ENCODE results near the gene ADGRV1. TPM values are rescaled to one million over a fixed set of nuclear protein-coding genes. Genes with fewer than 3 reads are reported as not detected.

ADGRV1 gene
- total RNA-seq, 2 donors from 2014 or later, result 97.6 to 117 TPM

DNA sequence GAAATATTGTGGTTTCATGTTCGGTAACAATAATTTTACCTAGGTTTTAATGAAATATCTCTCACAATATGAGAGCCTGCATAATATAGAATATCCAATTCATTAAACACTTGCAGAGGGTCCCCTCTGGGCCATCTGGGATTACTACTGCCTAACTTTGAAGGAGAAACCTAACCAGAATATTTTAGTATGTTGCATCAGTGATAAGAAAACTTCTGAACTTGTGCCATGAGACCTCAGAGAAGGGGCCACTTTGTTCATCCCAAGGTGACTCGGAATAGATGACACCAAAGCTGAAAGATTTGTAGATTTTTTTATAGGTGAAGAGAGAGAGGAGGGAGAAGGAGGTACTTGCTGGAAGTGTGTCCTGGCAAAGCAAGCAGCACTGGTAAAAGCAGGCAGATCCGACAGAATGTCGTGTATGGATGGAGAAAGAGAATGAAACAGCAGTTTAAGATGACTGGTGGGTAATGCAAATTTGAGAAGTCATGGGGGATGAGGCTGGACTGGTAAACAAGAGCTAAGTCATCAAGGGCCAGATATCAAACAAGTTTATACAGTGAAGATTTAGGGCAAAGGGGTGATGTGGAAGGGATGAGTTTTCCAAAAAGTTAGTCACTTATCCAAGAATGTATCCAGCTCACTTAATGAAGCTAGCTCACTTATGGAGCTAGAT is 372.3 kb downstream of the ADGRV1 start:
- Histone ChIP-seq H3K27ac (ENCODE audit: low read depth, low read length) (no peak overlapping the region), H3K36me3 (ENCODE audit: control insufficient read depth, insufficient read depth, low read length) (no peaks in the 10 kb centered on the region), H3K4me3 (ENCODE audit: low read length) (no peak overlapping the region), H3K27me3 (ENCODE audit: control insufficient read depth, insufficient read depth, low read length, poor library complexity, severe bottlenecking) (no peaks in the 10 kb centered on the region), H3K9me3 (ENCODE audit: control insufficient read depth, low read length) (peaks cover 10% of the 10 kb centered on the region), H3K4me1 (ENCODE audit: control insufficient read depth, insufficient read depth, low read length) (peaks cover 3% of the 10 kb centered on the region), H3K9ac (ENCODE audit: extremely low read depth, low read length, poor library complexity, severe bottlenecking) (no peak overlapping the region)
- no peak overlapping the region for H3K4me3 Mint-ChIP-seq
- H3K4me1 Mint-ChIP-seq, result peaks cover 14% of the 10 kb centered on the region
- H3K27ac Mint-ChIP-seq, result peak overlapping the region; percentile 15
- TF ChIP-seq, protein P1, sequence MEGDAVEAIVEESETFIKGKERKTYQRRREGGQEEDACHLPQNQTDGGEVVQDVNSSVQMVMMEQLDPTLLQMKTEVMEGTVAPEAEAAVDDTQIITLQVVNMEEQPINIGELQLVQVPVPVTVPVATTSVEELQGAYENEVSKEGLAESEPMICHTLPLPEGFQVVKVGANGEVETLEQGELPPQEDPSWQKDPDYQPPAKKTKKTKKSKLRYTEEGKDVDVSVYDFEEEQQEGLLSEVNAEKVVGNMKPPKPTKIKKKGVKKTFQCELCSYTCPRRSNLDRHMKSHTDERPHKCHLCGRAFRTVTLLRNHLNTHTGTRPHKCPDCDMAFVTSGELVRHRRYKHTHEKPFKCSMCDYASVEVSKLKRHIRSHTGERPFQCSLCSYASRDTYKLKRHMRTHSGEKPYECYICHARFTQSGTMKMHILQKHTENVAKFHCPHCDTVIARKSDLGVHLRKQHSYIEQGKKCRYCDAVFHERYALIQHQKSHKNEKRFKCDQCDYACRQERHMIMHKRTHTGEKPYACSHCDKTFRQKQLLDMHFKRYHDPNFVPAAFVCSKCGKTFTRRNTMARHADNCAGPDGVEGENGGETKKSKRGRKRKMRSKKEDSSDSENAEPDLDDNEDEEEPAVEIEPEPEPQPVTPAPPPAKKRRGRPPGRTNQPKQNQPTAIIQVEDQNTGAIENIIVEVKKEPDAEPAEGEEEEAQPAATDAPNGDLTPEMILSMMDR (conservative IDR thresholded peaks at IDR 0.05), result no peak
- H3K36me3 Mint-ChIP-seq (ENCODE audit: low read depth), result peaks cover 16% of the 10 kb centered on the region
- WGBS, 2 experiments (ENCODE audit: insufficient coverage in 1 of 2, insufficient read length in 1 of 2), result 83 to 85% methylated on average over 1 to 4 of the region's 4 CpGs
- DNase-seq, result no peak
- peaks cover 14% of the 10 kb centered on the region for H3K9me3 Mint-ChIP-seq
- no peaks in the 10 kb centered on the region for H3K27me3 Mint-ChIP-seq (ENCODE audit: insufficient read depth)

DNA sequence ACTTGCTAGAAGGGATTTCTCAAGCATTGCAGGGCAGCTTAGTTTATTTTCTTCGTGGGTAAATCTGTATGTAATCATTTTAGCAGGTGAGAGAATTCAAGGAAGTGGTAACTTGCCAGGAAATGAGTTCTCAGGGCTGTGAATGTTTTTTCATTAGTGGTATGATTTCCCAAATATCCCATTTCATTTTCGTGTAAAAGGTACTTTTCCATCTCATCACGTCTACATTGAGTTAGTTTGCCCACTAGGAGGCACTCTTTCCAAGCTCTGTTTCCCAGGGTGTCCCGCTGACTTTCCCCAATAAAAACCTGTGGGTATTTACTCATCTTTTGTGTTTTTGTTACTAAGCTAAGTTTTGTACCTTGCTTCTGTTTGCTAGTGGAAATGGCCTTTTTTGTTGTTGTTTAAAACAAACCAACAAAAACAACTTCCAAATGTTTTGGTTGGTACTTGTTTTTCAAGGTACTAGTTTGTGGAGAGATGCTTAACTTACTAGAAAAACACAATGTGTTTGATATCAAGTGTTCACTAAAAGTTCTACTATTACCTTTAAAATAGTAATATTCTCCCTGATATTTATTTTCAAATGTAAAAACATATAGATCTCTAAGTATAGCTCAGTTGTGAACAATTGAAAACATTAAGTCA is 373.6 kb downstream of the ADGRV1 start:
- Mint-ChIP-seq H3K27me3 (ENCODE audit: insufficient read depth) (no peaks in the 10 kb centered on the region), H3K9me3 (peaks cover 14% of the 10 kb centered on the region), H3K36me3 (ENCODE audit: low read depth) (peaks cover 19% of the 10 kb centered on the region), H3K4me1 (peaks cover 14% of the 10 kb centered on the region), H3K4me3 (no peak overlapping the region), H3K27ac (peak overlapping the region; percentile 86)
- Histone ChIP-seq H3K27ac (ENCODE audit: low read depth, low read length) (no peak overlapping the region), H3K9ac (ENCODE audit: extremely low read depth, low read length, poor library complexity, severe bottlenecking) (no peak overlapping the region), H3K36me3 (ENCODE audit: control insufficient read depth, insufficient read depth, low read length) (no peaks in the 10 kb centered on the region), H3K4me1 (ENCODE audit: control insufficient read depth, insufficient read depth, low read length) (peaks cover 3% of the 10 kb centered on the region), H3K9me3 (ENCODE audit: control insufficient read depth, low read length) (peaks cover 10% of the 10 kb centered on the region), H3K4me3 (ENCODE audit: low read length) (no peak overlapping the region), H3K27me3 (ENCODE audit: control insufficient read depth, insufficient read depth, low read length, poor library complexity, severe bottlenecking) (no peaks in the 10 kb centered on the region)
- TF ChIP-seq, protein P1 (conservative IDR thresholded peaks at IDR 0.05), result peak; percentile 93
- peak; percentile 77 for DNase-seq
- 0 to 10% methylated on average over 2 to 4 of the region's 4 CpGs for WGBS, 2 experiments (ENCODE audit: insufficient coverage in 1 of 2, insufficient read length in 1 of 2)

DNA sequence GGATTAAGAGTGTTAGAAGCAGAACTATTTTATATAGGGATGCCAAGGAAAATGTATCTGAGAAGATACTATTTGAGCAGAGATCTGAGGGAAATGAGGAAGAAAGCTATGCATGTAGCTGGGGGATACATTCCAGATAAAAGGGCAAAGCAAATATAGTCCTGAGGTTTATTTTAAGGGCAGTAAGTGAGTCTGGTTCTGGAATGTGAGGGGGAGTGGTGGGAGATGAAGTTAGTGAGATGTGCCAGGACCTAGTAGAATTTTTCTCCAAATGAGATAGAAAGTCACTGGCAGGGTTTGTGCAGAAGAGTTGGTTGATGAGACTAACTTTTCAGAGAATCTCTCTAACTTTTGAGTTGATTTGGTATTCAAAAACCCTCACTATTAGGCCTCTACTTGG is 374.7 kb downstream of the ADGRV1 start:
- H3K27me3 Mint-ChIP-seq (ENCODE audit: insufficient read depth), result no peaks in the 10 kb centered on the region
- Histone ChIP-seq H3K9ac (ENCODE audit: extremely low read depth, low read length, poor library complexity, severe bottlenecking) (no peak overlapping the region), H3K27me3 (ENCODE audit: control insufficient read depth, insufficient read depth, low read length, poor library complexity, severe bottlenecking) (no peaks in the 10 kb centered on the region), H3K36me3 (ENCODE audit: control insufficient read depth, insufficient read depth, low read length) (no peaks in the 10 kb centered on the region), H3K4me1 (ENCODE audit: control insufficient read depth, insufficient read depth, low read length) (peaks cover 3% of the 10 kb centered on the region), H3K9me3 (ENCODE audit: control insufficient read depth, low read length) (peaks cover 10% of the 10 kb centered on the region), H3K4me3 (ENCODE audit: low read length) (no peak overlapping the region), H3K27ac (ENCODE audit: low read depth, low read length) (no peak overlapping the region)
- H3K36me3 Mint-ChIP-seq (ENCODE audit: low read depth), result peaks cover 20% of the 10 kb centered on the region
- DNase-seq, result no peak
- peaks cover 7% of the 10 kb centered on the region for H3K9me3 Mint-ChIP-seq
- no peak overlapping the region for H3K4me3 Mint-ChIP-seq
- peaks cover 14% of the 10 kb centered on the region for H3K4me1 Mint-ChIP-seq
- H3K27ac Mint-ChIP-seq, result peak overlapping the region; percentile 33
- TF ChIP-seq, protein P1 (conservative IDR thresholded peaks at IDR 0.05), result no peak

Measured in endodermal cell (in vitro differentiated cells).